ENCODE results near the gene RPUSD3.

RPUSD3 gene

DNA sequence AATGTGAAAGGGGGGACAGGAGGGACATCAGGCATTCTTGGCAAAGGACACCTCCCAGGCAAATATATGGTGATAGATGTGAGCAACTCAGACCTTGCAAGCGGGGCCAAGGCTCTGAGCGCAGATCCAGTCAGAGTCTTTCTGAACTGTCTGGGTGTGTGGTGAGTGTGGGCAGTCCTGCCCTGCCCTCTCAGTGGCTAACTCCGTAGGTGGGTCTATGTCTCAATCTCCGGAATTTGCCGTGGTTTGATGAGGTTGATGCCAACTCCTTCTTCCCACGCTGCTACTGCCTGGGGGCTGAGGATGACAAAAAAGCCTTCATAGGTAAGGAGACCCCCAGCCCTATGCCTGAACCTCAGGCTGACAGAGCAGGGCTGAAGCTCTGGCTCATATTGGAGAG lies 26.4 kb downstream of the RPUSD3 start:
- TF ChIP-seq, protein P1, sequence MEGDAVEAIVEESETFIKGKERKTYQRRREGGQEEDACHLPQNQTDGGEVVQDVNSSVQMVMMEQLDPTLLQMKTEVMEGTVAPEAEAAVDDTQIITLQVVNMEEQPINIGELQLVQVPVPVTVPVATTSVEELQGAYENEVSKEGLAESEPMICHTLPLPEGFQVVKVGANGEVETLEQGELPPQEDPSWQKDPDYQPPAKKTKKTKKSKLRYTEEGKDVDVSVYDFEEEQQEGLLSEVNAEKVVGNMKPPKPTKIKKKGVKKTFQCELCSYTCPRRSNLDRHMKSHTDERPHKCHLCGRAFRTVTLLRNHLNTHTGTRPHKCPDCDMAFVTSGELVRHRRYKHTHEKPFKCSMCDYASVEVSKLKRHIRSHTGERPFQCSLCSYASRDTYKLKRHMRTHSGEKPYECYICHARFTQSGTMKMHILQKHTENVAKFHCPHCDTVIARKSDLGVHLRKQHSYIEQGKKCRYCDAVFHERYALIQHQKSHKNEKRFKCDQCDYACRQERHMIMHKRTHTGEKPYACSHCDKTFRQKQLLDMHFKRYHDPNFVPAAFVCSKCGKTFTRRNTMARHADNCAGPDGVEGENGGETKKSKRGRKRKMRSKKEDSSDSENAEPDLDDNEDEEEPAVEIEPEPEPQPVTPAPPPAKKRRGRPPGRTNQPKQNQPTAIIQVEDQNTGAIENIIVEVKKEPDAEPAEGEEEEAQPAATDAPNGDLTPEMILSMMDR (IDR thresholded peaks at IDR 0.05; ENCODE audit: low read length, missing control alignments) = no peak
- no peak overlapping the region for H3K4me3 ChIP-seq (replicated peaks; ENCODE audit: low read depth, low read length)
- DNase-seq (ENCODE audit: low read depth) = no peak

DNA sequence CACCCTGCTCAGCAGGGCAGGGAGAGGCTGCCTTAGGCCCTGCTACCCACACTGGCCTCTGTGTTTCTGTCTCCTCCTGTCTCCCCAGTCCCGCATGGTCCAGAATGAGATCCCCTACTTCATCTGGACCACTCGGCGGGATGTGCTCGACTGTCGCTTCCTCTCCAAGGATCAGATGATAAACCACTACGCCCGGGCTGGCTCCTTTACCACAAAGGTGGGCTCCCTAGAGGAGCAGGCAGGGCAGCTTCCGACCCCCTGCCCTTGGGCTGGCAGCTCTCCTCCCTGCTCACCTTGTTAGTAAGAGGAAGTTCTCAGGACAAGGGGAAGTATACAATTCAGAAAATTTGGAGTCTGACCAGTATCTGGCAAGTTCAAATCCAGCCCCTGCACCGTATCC lies 27.8 kb downstream of the RPUSD3 start:
- no peak for DNase-seq (ENCODE audit: low read depth)
- TF ChIP-seq, protein P1 (IDR thresholded peaks at IDR 0.05; ENCODE audit: low read length, missing control alignments) = no peak
- H3K4me3 ChIP-seq (replicated peaks; ENCODE audit: low read depth, low read length) = no peak overlapping the region

- TF ChIP-seq, protein P1 (IDR thresholded peaks at IDR 0.05; ENCODE audit: low read length, missing control alignments) = no peak
- DNase-seq (ENCODE audit: low read depth) = no peak
- no peak overlapping the region for H3K4me3 ChIP-seq (replicated peaks; ENCODE audit: low read depth, low read length)
Observed at GRCh38 chr3:9812870-9813483, 30.8 kb downstream of the RPUSD3 start.

- peak overlapping the region; percentile 57 for H3K4me3 ChIP-seq (replicated peaks; ENCODE audit: low read depth, low read length)
- DNase-seq (ENCODE audit: low read depth) = no peak
- TF ChIP-seq, protein P1 (IDR thresholded peaks at IDR 0.05; ENCODE audit: low read length, missing control alignments) = no peak
Observed at GRCh38 chr3:9810846-9811245, 33.0 kb downstream of the RPUSD3 start.

DNA sequence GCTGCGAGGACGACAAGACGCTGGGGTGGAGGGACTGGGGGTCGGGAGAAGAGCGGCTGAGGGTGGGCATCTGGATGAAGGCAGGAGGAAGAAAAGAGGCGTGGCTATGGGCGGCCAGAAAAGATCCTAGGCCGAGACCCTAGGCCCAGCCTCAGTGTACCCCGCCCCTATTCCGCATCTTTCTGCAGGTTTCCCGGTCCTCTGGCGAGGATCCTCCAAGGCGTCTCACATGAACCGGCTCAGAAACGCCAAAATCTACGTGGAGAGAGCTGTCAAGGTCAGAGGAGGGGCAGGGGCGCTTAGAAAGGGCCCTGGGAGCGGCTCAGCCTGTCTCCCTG lies 33.4 kb downstream of the RPUSD3 start:
- TF ChIP-seq, protein P1 (IDR thresholded peaks at IDR 0.05; ENCODE audit: low read length, missing control alignments) = no peak
- DNase-seq (ENCODE audit: low read depth) = no peak
- peak overlapping the region; percentile 57 for H3K4me3 ChIP-seq (replicated peaks; ENCODE audit: low read depth, low read length)

DNA sequence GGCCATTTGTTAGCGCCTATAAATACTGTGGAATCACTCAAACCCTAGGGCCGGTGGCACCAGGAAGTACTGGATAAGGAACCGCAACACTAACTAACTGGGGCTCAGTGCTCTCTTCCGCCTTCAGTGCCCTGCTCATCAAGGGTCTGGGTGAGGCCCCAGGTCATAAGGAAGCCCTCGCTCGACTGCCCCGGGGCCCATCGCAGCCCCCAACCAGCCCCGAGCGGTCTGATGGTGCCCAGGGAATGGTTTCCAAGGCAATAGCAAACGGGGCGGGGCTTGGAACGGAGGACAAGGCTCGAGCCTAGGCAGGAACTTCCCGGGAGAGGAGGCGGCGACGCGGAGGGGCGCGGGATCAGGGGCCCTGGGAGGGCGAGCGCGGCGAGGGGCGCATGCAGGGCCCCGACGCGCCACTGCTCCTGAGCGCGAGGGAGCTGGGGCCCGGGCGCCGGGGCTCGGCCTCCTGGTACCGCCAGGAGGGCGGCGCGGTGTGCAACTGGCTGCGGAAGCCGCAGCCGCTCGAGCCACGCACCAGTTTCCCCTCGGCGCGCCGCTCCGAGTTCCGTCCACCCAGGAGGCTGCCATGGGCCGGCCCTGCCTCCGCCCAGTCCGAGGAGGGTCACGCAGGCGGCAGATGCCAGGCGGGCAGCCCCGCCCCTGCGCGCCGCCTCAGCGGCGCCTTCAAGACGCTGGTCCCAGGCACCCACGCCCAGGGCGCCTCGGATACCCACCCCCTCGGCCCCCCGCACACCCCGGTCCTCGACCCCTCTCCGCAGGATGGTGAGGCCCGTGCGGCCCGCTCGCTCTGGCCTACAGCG lies 34.0 kb downstream of the RPUSD3 start, which contains the start of gene TTLL3:
Gene TTLL3, plus strand, starts transcription at position 648 of the 818 bp plus-strand sequence. CDS start 400 bp downstream, outside the sequence.
- DNase-seq (ENCODE audit: low read depth) = peak; percentile 53
- TF ChIP-seq, protein P1 (IDR thresholded peaks at IDR 0.05; ENCODE audit: low read length, missing control alignments) = no peak
- peak within 1 kb of the TSS; percentile 57 for H3K4me3 ChIP-seq (replicated peaks; ENCODE audit: low read depth, low read length)
